ENCODE measurements around the gene RNF114. TPM values are rescaled to one million over a fixed set of nuclear protein-coding genes. Genes with fewer than 3 reads are reported as not detected.
A peak's percentile ranks its signal among the peaks of the same experiment; 100 is the strongest.

Gene RNF114
- total RNA-seq, 1 experiment from 2014 or later = 88.1 TPM

DNA sequence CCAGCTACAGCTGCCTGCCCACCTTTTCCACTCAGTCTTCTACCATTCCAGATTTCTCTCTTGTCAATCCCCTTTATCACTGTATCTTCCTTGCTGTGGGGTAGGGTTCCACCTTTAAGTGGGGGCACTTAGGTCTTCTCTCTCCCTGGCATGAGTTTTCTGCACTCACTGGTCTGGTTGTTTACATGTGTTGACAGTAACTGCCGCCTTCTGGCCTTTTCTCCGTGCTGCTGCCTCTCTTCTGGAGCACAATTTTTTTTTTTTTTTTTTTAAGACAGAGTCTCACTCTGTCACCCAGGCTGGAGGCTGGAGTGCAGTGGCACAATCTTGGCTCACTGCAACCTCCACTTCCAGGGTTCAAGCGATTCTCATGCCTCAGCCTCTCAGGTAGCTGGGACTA, 12.0 kb downstream of the RNF114 start:
- H3K36me3 Mint-ChIP-seq = peaks cover 85% of the 10 kb centered on the region
- H3K27ac Mint-ChIP-seq = no peak overlapping the region
- H3K9me3 Mint-ChIP-seq = no peaks in the 10 kb centered on the region
- H3K27me3 Mint-ChIP-seq (ENCODE audit: low read depth) = no peaks in the 10 kb centered on the region; the same call in 1 of the 2 replicates
- DNase-seq (ENCODE audit: low spot score) = no peak
- ATAC-seq = no peak
- no peaks in the 10 kb centered on the region for H3K4me1 Mint-ChIP-seq
- ChIA-PET POLR2A (no interaction called here), CTCF (no interaction called here)
- H3K4me3 Mint-ChIP-seq = no peak overlapping the region
- TF ChIP-seq, protein P1, sequence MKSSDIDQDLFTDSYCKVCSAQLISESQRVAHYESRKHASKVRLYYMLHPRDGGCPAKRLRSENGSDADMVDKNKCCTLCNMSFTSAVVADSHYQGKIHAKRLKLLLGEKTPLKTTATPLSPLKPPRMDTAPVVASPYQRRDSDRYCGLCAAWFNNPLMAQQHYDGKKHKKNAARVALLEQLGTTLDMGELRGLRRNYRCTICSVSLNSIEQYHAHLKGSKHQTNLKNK (CRISPR knock-in tag; IDR thresholded peaks at IDR 0.05) = no peak
- TF ChIP-seq ZNF219 (CRISPR knock-in tag; IDR thresholded peaks at IDR 0.05; ENCODE audit: borderline replicate concordance) (no peak), ZNF138 (CRISPR knock-in tag; conservative IDR thresholded peaks at IDR 0.05) (no peak), HMGA2 (CRISPR knock-in tag; IDR thresholded peaks at IDR 0.05) (no peak), NFE2L1 (CRISPR knock-in tag; IDR thresholded peaks at IDR 0.05) (no peak)
- TF ChIP-seq, protein P2, sequence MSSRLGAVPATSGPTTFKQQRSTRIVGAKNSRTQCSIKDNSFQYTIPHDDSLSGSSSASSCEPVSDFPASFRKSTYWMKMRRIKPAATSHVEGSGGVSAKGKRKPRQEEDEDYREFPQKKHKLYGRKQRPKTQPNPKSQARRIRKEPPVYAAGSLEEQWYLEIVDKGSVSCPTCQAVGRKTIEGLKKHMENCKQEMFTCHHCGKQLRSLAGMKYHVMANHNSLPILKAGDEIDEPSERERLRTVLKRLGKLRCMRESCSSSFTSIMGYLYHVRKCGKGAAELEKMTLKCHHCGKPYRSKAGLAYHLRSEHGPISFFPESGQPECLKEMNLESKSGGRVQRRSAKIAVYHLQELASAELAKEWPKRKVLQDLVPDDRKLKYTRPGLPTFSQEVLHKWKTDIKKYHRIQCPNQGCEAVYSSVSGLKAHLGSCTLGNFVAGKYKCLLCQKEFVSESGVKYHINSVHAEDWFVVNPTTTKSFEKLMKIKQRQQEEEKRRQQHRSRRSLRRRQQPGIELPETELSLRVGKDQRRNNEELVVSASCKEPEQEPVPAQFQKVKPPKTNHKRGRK (CRISPR knock-in tag; IDR thresholded peaks at IDR 0.05; ENCODE audit: borderline replicate concordance) = no peak

DNA sequence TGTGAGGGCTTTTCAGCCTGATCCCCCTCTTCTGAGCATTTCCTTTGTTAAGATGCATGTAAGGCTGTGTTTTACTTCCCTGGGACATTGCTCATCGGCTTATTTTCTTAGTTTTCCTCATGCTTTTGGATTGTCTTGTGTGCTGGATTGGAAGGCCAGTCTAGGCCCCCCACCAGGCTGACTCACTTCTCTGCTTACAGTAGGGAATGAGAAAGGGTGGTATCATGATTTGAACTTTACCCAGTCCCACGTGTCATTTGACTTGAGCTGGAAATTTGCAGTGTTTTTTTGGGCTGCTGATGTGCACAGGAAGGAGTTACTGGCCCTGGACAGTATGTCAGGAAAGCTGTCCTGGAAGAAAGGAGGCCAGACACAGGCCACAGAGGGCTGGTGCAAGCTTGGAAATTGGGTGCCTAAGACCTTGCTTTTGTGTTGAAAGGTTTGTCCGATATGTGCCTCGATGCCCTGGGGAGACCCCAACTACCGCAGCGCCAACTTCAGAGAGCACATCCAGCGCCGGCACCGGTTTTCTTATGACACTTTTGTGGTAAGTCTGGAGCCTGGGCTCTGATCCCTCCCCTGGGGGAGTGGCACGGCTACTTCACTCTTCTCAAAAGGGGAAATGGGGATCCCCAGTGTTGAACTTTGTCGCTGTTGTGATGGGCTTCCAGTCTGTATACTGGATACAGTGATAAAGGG, 12.8 kb downstream of the RNF114 start:
- Mint-ChIP-seq H3K36me3 (peaks cover 82% of the 10 kb centered on the region), H3K9me3 (no peaks in the 10 kb centered on the region), H3K4me1 (no peaks in the 10 kb centered on the region), H3K4me3 (no peak overlapping the region), H3K27ac (peak overlapping the region; percentile 33), H3K27me3 (ENCODE audit: low read depth) (no peaks in the 10 kb centered on the region; the same call in 1 of the 2 replicates)
- ChIA-PET POLR2A (no interaction called here), CTCF (no interaction called here)
- TF ChIP-seq ZNF219 (CRISPR knock-in tag; IDR thresholded peaks at IDR 0.05; ENCODE audit: borderline replicate concordance) (no peak), ZNF317 (CRISPR knock-in tag; IDR thresholded peaks at IDR 0.05; ENCODE audit: borderline replicate concordance, low read depth) (no peak), JAZF1 (CRISPR knock-in tag; IDR thresholded peaks at IDR 0.05) (no peak), GABPB1 (CRISPR knock-in tag; IDR thresholded peaks at IDR 0.05) (no peak), ZNF121 (CRISPR knock-in tag; IDR thresholded peaks at IDR 0.05) (no peak), MYBL2 (CRISPR knock-in tag; IDR thresholded peaks at IDR 0.05) (no peak), GRHL2 (CRISPR knock-in tag; IDR thresholded peaks at IDR 0.05; ENCODE audit: insufficient replicate concordance, severe bottlenecking) (no peak), ETV6 (CRISPR knock-in tag; IDR thresholded peaks at IDR 0.05) (no peak), ZNF416 (CRISPR knock-in tag; IDR thresholded peaks at IDR 0.05) (no peak), NR2C2 (CRISPR knock-in tag; IDR thresholded peaks at IDR 0.05) (no peak), CBFB (CRISPR knock-in tag; IDR thresholded peaks at IDR 0.05; ENCODE audit: low read depth) (no peak)
- TF ChIP-seq, protein P3, sequence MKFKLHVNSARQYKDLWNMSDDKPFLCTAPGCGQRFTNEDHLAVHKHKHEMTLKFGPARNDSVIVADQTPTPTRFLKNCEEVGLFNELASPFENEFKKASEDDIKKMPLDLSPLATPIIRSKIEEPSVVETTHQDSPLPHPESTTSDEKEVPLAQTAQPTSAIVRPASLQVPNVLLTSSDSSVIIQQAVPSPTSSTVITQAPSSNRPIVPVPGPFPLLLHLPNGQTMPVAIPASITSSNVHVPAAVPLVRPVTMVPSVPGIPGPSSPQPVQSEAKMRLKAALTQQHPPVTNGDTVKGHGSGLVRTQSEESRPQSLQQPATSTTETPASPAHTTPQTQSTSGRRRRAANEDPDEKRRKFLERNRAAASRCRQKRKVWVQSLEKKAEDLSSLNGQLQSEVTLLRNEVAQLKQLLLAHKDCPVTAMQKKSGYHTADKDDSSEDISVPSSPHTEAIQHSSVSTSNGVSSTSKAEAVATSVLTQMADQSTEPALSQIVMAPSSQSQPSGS (CRISPR knock-in tag; IDR thresholded peaks at IDR 0.05; ENCODE audit: borderline replicate concordance, low read depth) = no peak
- TF ChIP-seq, protein P4, sequence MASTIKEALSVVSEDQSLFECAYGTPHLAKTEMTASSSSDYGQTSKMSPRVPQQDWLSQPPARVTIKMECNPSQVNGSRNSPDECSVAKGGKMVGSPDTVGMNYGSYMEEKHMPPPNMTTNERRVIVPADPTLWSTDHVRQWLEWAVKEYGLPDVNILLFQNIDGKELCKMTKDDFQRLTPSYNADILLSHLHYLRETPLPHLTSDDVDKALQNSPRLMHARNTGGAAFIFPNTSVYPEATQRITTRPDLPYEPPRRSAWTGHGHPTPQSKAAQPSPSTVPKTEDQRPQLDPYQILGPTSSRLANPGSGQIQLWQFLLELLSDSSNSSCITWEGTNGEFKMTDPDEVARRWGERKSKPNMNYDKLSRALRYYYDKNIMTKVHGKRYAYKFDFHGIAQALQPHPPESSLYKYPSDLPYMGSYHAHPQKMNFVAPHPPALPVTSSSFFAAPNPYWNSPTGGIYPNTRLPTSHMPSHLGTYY (CRISPR knock-in tag; IDR thresholded peaks at IDR 0.05) = no peak
- TF ChIP-seq, protein P5, sequence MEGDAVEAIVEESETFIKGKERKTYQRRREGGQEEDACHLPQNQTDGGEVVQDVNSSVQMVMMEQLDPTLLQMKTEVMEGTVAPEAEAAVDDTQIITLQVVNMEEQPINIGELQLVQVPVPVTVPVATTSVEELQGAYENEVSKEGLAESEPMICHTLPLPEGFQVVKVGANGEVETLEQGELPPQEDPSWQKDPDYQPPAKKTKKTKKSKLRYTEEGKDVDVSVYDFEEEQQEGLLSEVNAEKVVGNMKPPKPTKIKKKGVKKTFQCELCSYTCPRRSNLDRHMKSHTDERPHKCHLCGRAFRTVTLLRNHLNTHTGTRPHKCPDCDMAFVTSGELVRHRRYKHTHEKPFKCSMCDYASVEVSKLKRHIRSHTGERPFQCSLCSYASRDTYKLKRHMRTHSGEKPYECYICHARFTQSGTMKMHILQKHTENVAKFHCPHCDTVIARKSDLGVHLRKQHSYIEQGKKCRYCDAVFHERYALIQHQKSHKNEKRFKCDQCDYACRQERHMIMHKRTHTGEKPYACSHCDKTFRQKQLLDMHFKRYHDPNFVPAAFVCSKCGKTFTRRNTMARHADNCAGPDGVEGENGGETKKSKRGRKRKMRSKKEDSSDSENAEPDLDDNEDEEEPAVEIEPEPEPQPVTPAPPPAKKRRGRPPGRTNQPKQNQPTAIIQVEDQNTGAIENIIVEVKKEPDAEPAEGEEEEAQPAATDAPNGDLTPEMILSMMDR (IDR thresholded peaks at IDR 0.05) = no peak
- TF ChIP-seq, protein P6, sequence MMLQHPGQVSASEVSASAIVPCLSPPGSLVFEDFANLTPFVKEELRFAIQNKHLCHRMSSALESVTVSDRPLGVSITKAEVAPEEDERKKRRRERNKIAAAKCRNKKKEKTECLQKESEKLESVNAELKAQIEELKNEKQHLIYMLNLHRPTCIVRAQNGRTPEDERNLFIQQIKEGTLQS (CRISPR knock-in tag; conservative IDR thresholded peaks at IDR 0.05) = no peak
- TF ChIP-seq, protein P7, sequence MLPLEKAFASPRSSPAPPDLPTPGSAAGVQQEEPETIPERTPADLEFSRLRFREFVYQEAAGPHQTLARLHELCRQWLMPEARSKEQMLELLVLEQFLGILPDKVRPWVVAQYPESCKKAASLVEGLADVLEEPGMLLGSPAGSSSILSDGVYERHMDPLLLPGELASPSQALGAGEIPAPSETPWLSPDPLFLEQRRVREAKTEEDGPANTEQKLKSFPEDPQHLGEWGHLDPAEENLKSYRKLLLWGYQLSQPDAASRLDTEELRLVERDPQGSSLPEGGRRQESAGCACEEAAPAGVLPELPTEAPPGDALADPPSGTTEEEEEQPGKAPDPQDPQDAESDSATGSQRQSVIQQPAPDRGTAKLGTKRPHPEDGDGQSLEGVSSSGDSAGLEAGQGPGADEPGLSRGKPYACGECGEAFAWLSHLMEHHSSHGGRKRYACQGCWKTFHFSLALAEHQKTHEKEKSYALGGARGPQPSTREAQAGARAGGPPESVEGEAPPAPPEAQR (CRISPR knock-in tag; IDR thresholded peaks at IDR 0.05) = no peak
- TF ChIP-seq, protein P8, sequence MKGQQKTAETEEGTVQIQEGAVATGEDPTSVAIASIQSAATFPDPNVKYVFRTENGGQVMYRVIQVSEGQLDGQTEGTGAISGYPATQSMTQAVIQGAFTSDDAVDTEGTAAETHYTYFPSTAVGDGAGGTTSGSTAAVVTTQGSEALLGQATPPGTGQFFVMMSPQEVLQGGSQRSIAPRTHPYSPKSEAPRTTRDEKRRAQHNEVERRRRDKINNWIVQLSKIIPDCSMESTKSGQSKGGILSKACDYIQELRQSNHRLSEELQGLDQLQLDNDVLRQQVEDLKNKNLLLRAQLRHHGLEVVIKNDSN (CRISPR knock-in tag; IDR thresholded peaks at IDR 0.05) = no peak
- no peak for DNase-seq (ENCODE audit: low spot score)
- ATAC-seq = no peak
